Fibroblast of mammary gland (primary cell): Measurements from ENCODE around the gene AEN.

Experiments used
- DNase-seq: peaks from one replicate; pipeline ENCODE4 v3.0.0-alpha.2; 2010; ENCODE audit warnings: low read depth
- H3K4me3 ChIP-seq: 2 replicates; pipeline ENCODE4 v1.5.1; 2011; ENCODE audit warnings: low read depth, mild to moderate bottlenecking, low read length, moderate library complexity; ENCODE audit not compliant: control insufficient read depth
- CTCF ChIP-seq: conservative IDR thresholded peaks from 2 replicates; pipeline ENCODE4 v1.5.1; 2011; ENCODE audit warnings: low read depth, low read length, inconsistent platforms; ENCODE audit not compliant: control insufficient read depth, insufficient read depth

Gene AEN

GRCh38 chr15:88664151-88664778 lies 43.1 kb downstream of the AEN start:
- no peak overlapping the region for H3K4me3 ChIP-seq
- no peak for DNase-seq
- TF ChIP-seq CTCF = no peak

GRCh38 chr15:88674661-88675060 lies 53.5 kb downstream of the AEN start:
- DNase-seq = no peak
- H3K4me3 ChIP-seq = no peak overlapping the region
- no peak for TF ChIP-seq CTCF

GRCh38 chr15:88678755-88679154 lies 57.6 kb downstream of the AEN start:
- no peak overlapping the region for H3K4me3 ChIP-seq
- TF ChIP-seq CTCF = no peak
- DNase-seq = no peak

GRCh38 chr15:88680241-88681001 lies 59.3 kb downstream of the AEN start:
- no peak overlapping the region for H3K4me3 ChIP-seq
- no peak for DNase-seq
- no peak for TF ChIP-seq CTCF

GRCh38 chr15:88681610-88682221 lies 60.6 kb downstream of the AEN start:
- no peak overlapping the region for H3K4me3 ChIP-seq
- DNase-seq = no peak
- no peak for TF ChIP-seq CTCF
